Calu3 (cell line): Measurements from ENCODE around the gene NANOS2. TPM values are rescaled to one million over a fixed set of nuclear protein-coding genes. Genes with fewer than 3 reads are reported as not detected.

ENCODE experiments used
- BruUV-seq: library from RNA; stranded (reverse); fragments of 400-500 nt; replicated peaks from 2 replicates; lab custom pipeline; 2021; lab: Mats Ljungman, UMichigan
- CTCF ChIA-PET: fragments of 300-600 bp; sonication (Branson Sonifier 250); formaldehyde crosslinking; loops from one replicate; lab custom pipeline; 2022; ENCODE audit warnings: antibody characterized with exemption; lab: Charles Lee
- DNase-seq: peaks from one replicate; pipeline ENCODE4 v3.0.0; 2022
- H3K27ac Mint-ChIP-seq: one replicate; pipeline ENCODE4 v1.8.0; 2022; ENCODE audit warnings: mixed read lengths; ENCODE audit not compliant: unreplicated experiment
- H3K27me3 Mint-ChIP-seq: one replicate; pipeline ENCODE4 v1.8.0; 2022; ENCODE audit warnings: mixed read lengths; ENCODE audit not compliant: unreplicated experiment
- H3K36me3 Mint-ChIP-seq: one replicate; pipeline ENCODE4 v1.8.0; 2022; ENCODE audit warnings: mild to moderate bottlenecking, moderate library complexity, mixed read lengths; ENCODE audit not compliant: insufficient read depth, unreplicated experiment
- H3K4me1 Mint-ChIP-seq: one replicate; pipeline ENCODE4 v1.8.0; 2022; ENCODE audit warnings: mild to moderate bottlenecking, low read depth, mixed read lengths; ENCODE audit not compliant: unreplicated experiment
- H3K4me3 Mint-ChIP-seq: one replicate; pipeline ENCODE4 v1.8.0; 2022; ENCODE audit warnings: mild to moderate bottlenecking, low read depth, moderate library complexity, mixed read lengths; ENCODE audit not compliant: unreplicated experiment
- H3K9me3 Mint-ChIP-seq: one replicate; pipeline ENCODE4 v1.8.0; 2022; ENCODE audit warnings: low read depth, mixed read lengths; ENCODE audit not compliant: unreplicated experiment
- intact Hi-C: fragments of 100-400 bp; cut with micrococcal nuclease; formaldehyde crosslinking; loops from one replicate; pipeline ENCODE4 v1.10.0; 2022; ENCODE audit not compliant: unreplicated experiment
- total RNA-seq: library from RNA; stranded (reverse); gene quantifications from 2 replicates; pipeline ENCODE4 v1.2.3, GENCODE V29; 2022
- TF ChIP-seq, protein P1 (sequence below): fragments of 200-600 bp; IDR thresholded peaks from one replicate; pipeline ENCODE4 v1.8.0; 2022; ENCODE audit warnings: antibody characterized with exemption; ENCODE audit not compliant: unreplicated experiment

The NANOS2 gene
- total RNA-seq, 1 experiment from 2014 or later: not detected

DNA sequence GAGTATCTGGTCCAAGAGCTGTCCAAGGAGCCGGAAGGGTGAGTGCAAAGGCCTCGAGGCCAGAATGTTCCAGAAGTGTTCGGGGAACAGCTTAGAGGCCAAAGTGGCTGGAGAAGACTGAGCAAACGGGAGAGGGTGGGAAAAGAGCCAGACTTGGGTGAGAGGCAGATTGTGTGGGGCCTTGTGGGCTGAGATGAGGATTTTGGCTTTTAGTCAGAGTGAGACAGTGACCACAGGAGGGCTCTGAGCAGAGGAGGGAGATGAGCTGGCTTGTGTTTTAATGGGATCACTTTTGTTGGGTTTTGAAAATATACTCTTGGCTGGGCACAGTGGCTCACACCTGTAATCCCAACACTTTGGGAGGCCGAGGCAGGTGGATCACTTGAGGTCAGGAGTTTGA is 5.6 kb downstream of the NANOS2 start:
- CTCF ChIA-PET: no interaction called here
- Mint-ChIP-seq H3K27me3 (peaks cover 67% of the 10 kb centered on the region), H3K4me1 (no peaks in the 10 kb centered on the region), H3K27ac (no peak overlapping the region), H3K9me3 (no peaks in the 10 kb centered on the region), H3K36me3 (no peaks in the 10 kb centered on the region), H3K4me3 (no peak overlapping the region)
- intact Hi-C loops: no loop called here
- TF ChIP-seq, protein P1, sequence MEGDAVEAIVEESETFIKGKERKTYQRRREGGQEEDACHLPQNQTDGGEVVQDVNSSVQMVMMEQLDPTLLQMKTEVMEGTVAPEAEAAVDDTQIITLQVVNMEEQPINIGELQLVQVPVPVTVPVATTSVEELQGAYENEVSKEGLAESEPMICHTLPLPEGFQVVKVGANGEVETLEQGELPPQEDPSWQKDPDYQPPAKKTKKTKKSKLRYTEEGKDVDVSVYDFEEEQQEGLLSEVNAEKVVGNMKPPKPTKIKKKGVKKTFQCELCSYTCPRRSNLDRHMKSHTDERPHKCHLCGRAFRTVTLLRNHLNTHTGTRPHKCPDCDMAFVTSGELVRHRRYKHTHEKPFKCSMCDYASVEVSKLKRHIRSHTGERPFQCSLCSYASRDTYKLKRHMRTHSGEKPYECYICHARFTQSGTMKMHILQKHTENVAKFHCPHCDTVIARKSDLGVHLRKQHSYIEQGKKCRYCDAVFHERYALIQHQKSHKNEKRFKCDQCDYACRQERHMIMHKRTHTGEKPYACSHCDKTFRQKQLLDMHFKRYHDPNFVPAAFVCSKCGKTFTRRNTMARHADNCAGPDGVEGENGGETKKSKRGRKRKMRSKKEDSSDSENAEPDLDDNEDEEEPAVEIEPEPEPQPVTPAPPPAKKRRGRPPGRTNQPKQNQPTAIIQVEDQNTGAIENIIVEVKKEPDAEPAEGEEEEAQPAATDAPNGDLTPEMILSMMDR: no peak
- DNase-seq: no peak
- no TSS peak for BruUV-seq

DNA sequence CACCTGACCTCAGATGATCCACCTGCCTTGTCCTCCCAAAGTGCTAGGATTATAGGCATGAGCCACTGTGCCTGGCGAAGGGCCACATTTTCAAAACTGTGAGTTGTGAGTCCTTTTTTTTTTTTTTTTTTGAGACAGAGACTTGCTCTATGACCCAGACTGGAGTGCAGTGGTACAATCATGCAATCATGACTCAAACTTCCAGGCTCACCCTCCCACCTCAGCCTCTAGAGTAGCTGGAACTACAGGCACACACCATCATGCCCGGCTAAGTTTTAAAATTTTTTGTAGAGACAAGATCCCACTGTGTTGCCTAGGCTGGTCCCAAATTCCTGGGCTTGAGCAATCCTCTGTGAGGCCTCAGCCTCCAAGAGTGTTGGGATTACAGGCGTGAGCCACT is 8.4 kb downstream of the NANOS2 start:
- Mint-ChIP-seq H3K9me3 (no peaks in the 10 kb centered on the region), H3K36me3 (peaks cover 19% of the 10 kb centered on the region), H3K27ac (no peak overlapping the region), H3K27me3 (peaks cover 47% of the 10 kb centered on the region), H3K4me1 (no peaks in the 10 kb centered on the region), H3K4me3 (no peak overlapping the region)
- intact Hi-C loops: no loop called here
- CTCF ChIA-PET: interaction anchor here (0.7 kb wide), 1 partner anchor 33 kb away, joined by 3 read pairs; no protein-coding TSS in a partner anchor
- TF ChIP-seq, protein P1: no peak
- DNase-seq: no peak
- no TSS peak for BruUV-seq

DNA sequence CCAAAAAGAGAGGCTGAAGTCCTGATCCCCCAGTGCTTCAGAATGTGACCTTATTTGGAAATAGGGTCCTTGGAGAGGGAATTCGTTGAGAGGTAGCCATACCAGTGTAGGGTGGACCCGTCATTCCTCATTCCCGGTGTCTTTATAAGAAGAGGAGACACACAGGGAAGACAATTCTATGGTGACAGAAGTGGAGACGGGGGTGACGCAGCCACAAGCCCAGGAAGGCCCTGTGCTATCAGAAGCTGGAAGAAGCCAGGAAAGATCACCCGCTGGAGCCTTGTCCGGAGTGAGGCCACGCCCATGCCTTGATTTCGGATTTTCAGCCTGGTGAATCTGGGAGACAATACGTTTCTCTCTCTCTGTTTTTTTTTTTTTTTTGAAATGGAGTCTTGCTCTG is 9.6 kb downstream of the NANOS2 start:
- H3K9me3 Mint-ChIP-seq: no peaks in the 10 kb centered on the region
- no TSS peak for BruUV-seq
- no peak overlapping the region for H3K4me3 Mint-ChIP-seq
- H3K4me1 Mint-ChIP-seq: no peaks in the 10 kb centered on the region
- intact Hi-C loops: no loop called here
- H3K27me3 Mint-ChIP-seq: peaks cover 34% of the 10 kb centered on the region
- no peak overlapping the region for H3K27ac Mint-ChIP-seq
- TF ChIP-seq, protein P1: no peak
- DNase-seq: no peak
- CTCF ChIA-PET: no interaction called here
- H3K36me3 Mint-ChIP-seq: peaks cover 25% of the 10 kb centered on the region

DNA sequence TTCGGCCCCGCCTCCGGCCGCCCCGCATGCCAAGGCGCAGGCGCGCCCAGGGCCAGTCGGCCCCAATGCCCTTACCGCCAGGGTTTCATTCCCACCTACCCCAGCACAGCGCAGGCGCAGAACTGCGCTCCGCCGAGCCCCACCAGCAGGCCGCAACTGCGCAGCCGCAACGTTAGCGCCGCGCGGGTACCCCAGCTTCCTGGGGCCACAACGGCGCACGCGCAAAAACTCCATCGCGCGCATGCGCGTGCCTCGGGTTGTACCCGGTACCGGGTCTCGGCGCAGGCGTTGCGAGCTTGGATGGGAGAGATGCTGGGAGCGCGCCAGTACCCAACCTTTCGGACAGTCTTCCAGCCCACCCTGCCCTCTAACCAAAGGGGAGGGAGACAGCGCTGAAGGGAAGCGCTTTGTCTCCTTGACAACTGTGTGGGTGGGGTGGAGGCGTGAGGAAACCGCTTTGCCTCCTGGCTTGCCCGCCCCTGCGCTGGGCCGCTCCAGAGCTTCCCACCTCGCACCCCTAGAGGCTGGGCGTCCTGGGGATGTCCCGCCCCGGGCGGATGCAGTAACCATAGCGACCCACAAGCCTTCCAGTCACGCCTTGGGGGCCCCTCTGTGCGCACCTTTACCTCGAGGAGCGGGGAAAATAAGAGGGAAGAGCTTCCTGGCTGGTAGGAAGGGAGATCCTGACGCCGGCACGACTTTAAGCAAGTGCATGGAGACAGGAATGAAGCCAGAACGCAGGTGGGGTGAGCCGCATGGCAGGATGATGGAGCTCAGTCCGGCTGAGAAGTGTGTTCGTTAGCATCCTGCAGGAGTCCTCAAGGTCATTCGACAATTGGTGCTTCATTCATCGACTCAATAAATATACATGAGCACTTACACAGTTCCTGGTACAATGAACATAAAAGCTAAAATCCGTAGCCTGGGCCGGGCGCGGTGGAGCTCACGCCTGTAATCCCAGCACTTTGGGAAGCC is 11.6 kb downstream of the NANOS2 start:
- CTCF ChIA-PET: interaction anchor here (0.6 to 2.2 kb wide), 15 partner anchors 12 to 329 kb away, joined by 3 to 8 read pairs (median 4); partner anchors contain the start of genes CCDC61, FOXA3, IRF2BP1 and SYMPK
- Mint-ChIP-seq H3K4me1 (no peaks in the 10 kb centered on the region), H3K9me3 (no peaks in the 10 kb centered on the region), H3K4me3 (peak overlapping the region; percentile 98), H3K27me3 (peaks cover 14% of the 10 kb centered on the region), H3K27ac (peak overlapping the region; percentile 78), H3K36me3 (peaks cover 36% of the 10 kb centered on the region)
- DNase-seq: peak; percentile 99
- intact Hi-C loops: no loop called here
- TF ChIP-seq, protein P1: no peak
- no TSS peak for BruUV-seq
